Suppressor macrophage (primary cell): ENCODE measurements around the gene FAM227B.
"Not testable (repeated sequence)": the region's sequence is repeated elsewhere in the genome, so short reads cannot be mapped to it uniquely, and the experiment has no call there.

Source experiments
- DNase-seq, 4 experiments: peaks; one replicate each; pipeline ENCODE4 v3.0.0-alpha.2; 2020 to 2022

The FAM227B gene

GRCh38 chr15:49370782-49371181, 249.8 kb downstream of the FAM227B start:
- peak in 2 of 4 experiments; percentile 17 to 28 for DNase-seq

- DNase-seq: no peak
Measured at GRCh38 chr15:49366496-49366895, 254.1 kb downstream of the FAM227B start.

GRCh38 chr15:49361370-49361769, 259.2 kb downstream of the FAM227B start:
- DNase-seq: no peak

GRCh38 chr15:49354439-49354838, 266.2 kb downstream of the FAM227B start:
- not testable (repeated sequence) for DNase-seq

GRCh38 chr15:49343546-49343945, 277.1 kb downstream of the FAM227B start:
- DNase-seq: no peak

- no peak for DNase-seq
Measured at GRCh38 chr15:49339656-49340055, 281.0 kb downstream of the FAM227B start.

GRCh38 chr15:49331951-49332350, 288.7 kb downstream of the FAM227B start:
- DNase-seq: peak; percentile 11 to 47 (median 26)

- no peak for DNase-seq
Measured at GRCh38 chr15:49331442-49331841, 289.2 kb downstream of the FAM227B start.

- no peak for DNase-seq
Measured at GRCh38 chr15:49330166-49330565, 290.5 kb downstream of the FAM227B start.

GRCh38 chr15:49328941-49329340, 291.7 kb downstream of the FAM227B start:
- no peak for DNase-seq

GRCh38 chr15:49327927-49328326, 292.7 kb downstream of the FAM227B start:
- DNase-seq: no peak

GRCh38 chr15:49323207-49323606, 297.4 kb downstream of the FAM227B start:
- DNase-seq: no peak

- DNase-seq: peak; percentile 23 to 52 (median 38)
Measured at GRCh38 chr15:49320351-49320750, 300.3 kb downstream of the FAM227B start.

- DNase-seq: no peak
Measured at GRCh38 chr15:49315391-49315823, 305.2 kb downstream of the FAM227B start.

- DNase-seq: peak; percentile 9 to 58 (median 45)
Measured at GRCh38 chr15:49314716-49315115, 305.9 kb downstream of the FAM227B start.

- DNase-seq: peak; percentile 19 to 81 (median 56)
Measured at GRCh38 chr15:49313650-49314049, 307.0 kb downstream of the FAM227B start.

GRCh38 chr15:49309889-49310288, 310.7 kb downstream of the FAM227B start:
- no peak for DNase-seq

GRCh38 chr15:49308686-49309085, 311.9 kb downstream of the FAM227B start:
- no peak for DNase-seq

- peak; percentile 27 to 73 (median 54) for DNase-seq
Measured at GRCh38 chr15:49306551-49306950, 314.1 kb downstream of the FAM227B start.

- DNase-seq: no peak
Measured at GRCh38 chr15:49303003-49303402, 317.6 kb downstream of the FAM227B start.

- no peak for DNase-seq
Measured at GRCh38 chr15:49301562-49301961, 319.1 kb downstream of the FAM227B start.

GRCh38 chr15:49300856-49301255, 319.8 kb downstream of the FAM227B start:
- DNase-seq: no peak

- no peak for DNase-seq
Measured at GRCh38 chr15:49297584-49297983, 323.0 kb downstream of the FAM227B start.

GRCh38 chr15:49296258-49296657, 324.4 kb downstream of the FAM227B start:
- no peak for DNase-seq

- DNase-seq: no peak
Measured at GRCh38 chr15:49293941-49294340, 326.7 kb downstream of the FAM227B start.
